Retinal pigment epithelial cell (primary cell): ENCODE results near the gene LYPD5.

Experiments used
- DNase-seq: peaks from one replicate; pipeline ENCODE4 v3.0.0-alpha.2; 2010; ENCODE audit warnings: low read depth
- H3K4me3 ChIP-seq: 2 replicates; pipeline ENCODE4 v1.5.1; 2011; ENCODE audit warnings: mild to moderate bottlenecking, low read length, control low read depth, moderate library complexity
- CTCF ChIP-seq: conservative IDR thresholded peaks from 2 replicates; pipeline ENCODE4 v1.5.1; 2011; ENCODE audit warnings: low read depth, low read length, control low read depth, inconsistent platforms

Gene LYPD5

GRCh38 chr19:43789029-43789428 is 13.2 kb downstream of the LYPD5 start:
- TF ChIP-seq CTCF: no peak
- no peak overlapping the region for H3K4me3 ChIP-seq
- DNase-seq: no peak

GRCh38 chr19:43786665-43787064 is 15.6 kb downstream of the LYPD5 start:
- DNase-seq: no peak
- no peak overlapping the region for H3K4me3 ChIP-seq
- no peak for TF ChIP-seq CTCF

- H3K4me3 ChIP-seq: no peak overlapping the region
- peak; percentile 100 for TF ChIP-seq CTCF
- DNase-seq: no peak
Observed at GRCh38 chr19:43784981-43785808, 17.1 kb downstream of the LYPD5 start.

- no peak overlapping the region for H3K4me3 ChIP-seq
- DNase-seq: peak; percentile 65
- no peak for TF ChIP-seq CTCF
Observed at GRCh38 chr19:43784241-43784980, 17.8 kb downstream of the LYPD5 start.

GRCh38 chr19:43783636-43784035 is 18.6 kb downstream of the LYPD5 start:
- no peak overlapping the region for H3K4me3 ChIP-seq
- TF ChIP-seq CTCF: no peak
- DNase-seq: no peak

- DNase-seq: no peak
- no peak for TF ChIP-seq CTCF
- H3K4me3 ChIP-seq: no peak overlapping the region
Observed at GRCh38 chr19:43782689-43783231, 19.5 kb downstream of the LYPD5 start.
